Heart right ventricle (tissue), 16 donors: Measurements from ENCODE around the gene MAOA. TPM values are rescaled to one million over a fixed set of nuclear protein-coding genes. Genes with fewer than 3 reads are reported as not detected.

Experiments
- ATAC-seq, 8 donors: fragments of 200-7000 bp; cut with Tn5 transposase; one replicate each; pipeline ENCODE4 v1.9.1; 2020; ENCODE audit warnings: mild to moderate bottlenecking in 8 of 8, moderate library complexity in 8 of 8, moderate number of reproducible peaks in 1 of 8
- DNase-seq, 2 donors: peaks; one replicate each; pipeline ENCODE4 v3.0.0-alpha.2; 2020
- H3K27ac ChIP-seq, 10 donors: fragments of 200-600 bp; sonication (generic) in 2 of 10; one replicate each; pipeline versions ENCODE4 v1.5.0 to v1.8.0; 2020 to 2022; ENCODE audit warnings: mild to moderate bottlenecking in 3 of 10
- H3K27me3 ChIP-seq, 7 donors: fragments of 200-600 bp; one replicate each; pipeline ENCODE4 v1.8.0; 2021 to 2022; ENCODE audit warnings: mild to moderate bottlenecking in 2 of 7
- H3K36me3 ChIP-seq, 9 donors: fragments of 200-600 bp; sonication (generic) in 1 of 9; one replicate each; pipeline versions ENCODE4 v1.5.0 to v1.8.0; 2020 to 2022; ENCODE audit warnings: mild to moderate bottlenecking in 2 of 9
- H3K4me1 ChIP-seq, 9 donors: fragments of 200-600 bp; sonication (generic) in 1 of 9; one replicate each; pipeline versions ENCODE4 v1.5.0 to v1.8.0; 2020 to 2022; ENCODE audit warnings: mild to moderate bottlenecking in 4 of 9
- H3K4me3 ChIP-seq, 10 donors: fragments of 200-600 bp; sonication (generic) in 2 of 10; one replicate each; pipeline versions ENCODE4 v1.5.0 to v1.8.0; 2020 to 2022; ENCODE audit warnings: mild to moderate bottlenecking in 7 of 10, moderate library complexity in 2 of 10
- H3K9me3 ChIP-seq, 11 donors: fragments of 200-600 bp in 10 of 11; sonication (generic) in 2 of 11; one replicate each; pipeline versions ENCODE4 v1.5.0 to v1.8.0; 2013 to 2022; ENCODE audit warnings: mild to moderate bottlenecking in 2 of 11, control low read depth in 1 of 11, moderate library complexity in 1 of 11
- WGBS, 2 donors: extraction: QIAGEN DNeasy Blood & Tissue Kit; methylation state at CpG; one replicate each; pipeline ENCODE4 v1.1.7; 2013; ENCODE audit warnings: inconsistent platforms in 1 of 2; 5-methylcytosine and 5-hydroxymethylcytosine counted together
- intact Hi-C, 10 donors: fragments of 100-400 bp; cut with DNase I; formaldehyde crosslinking; loops; one replicate each; pipeline versions ENCODE4 v1.11.1 to v1.14.2; 2022
- polyA plus RNA-seq, 2 donors: library from polyadenylated mRNA; stranded (reverse); fragments of 200-250 nt; gene quantifications; one replicate each; pipeline ENCODE4 v1.2.3, GENCODE V29; 2013
- total RNA-seq, 10 donors: library from RNA; stranded (reverse); fragmentation: NEBNext Ultra II Directional in 3 of 10; extraction: Animal tissue kit (Norgen Biotek cat#: 25700) in 3 of 10; gene quantifications; one replicate each; pipeline versions ENCODE4 v1.2.1 to v1.2.4, GENCODE V29; 2021 to 2023
- TF ChIP-seq, protein P1 (sequence below), 9 donors: fragments of 200-600 bp; sonication (generic) in 2 of 9; IDR thresholded peaks; one replicate each; pipeline versions ENCODE4 v1.5.0 to v1.8.0; 2021 to 2022; ENCODE audit warnings: antibody characterized with exemption in 9 of 9, mild to moderate bottlenecking in 5 of 9, moderate library complexity in 1 of 9
- donor health status: Arrhythmogenic right ventricular cardiomyopathy.
- donor health status: ischemic (EF 13 %, LVEDD 7.1; RV severe dilation, severe dysfunction).
- donor health status: healthy with polysubstance abuse.
- donor health status: DM: no; HTN: yes; CAD: no.
- donor health status: DM: no; HTN: no; CAD: no.
- donor health status: ischemic (EF 25% LVEDD 6.9; RV normal size, moderate dysfunction).
- donor health status: ischemic (EF 25% LVEDD 5.7; RV mildly dilated, moderate dysfunction).
- donor health status: healthy.
- donor health status: DM: yes; HTN: yes; CAD: no.
- donor health status: Ischemic cardiomyopathy.
- donor health status: ischemic (EF 35%, LVEDD 5.7; RV mildly dilated, moderate dysfunction).
- donor health status: nonischemic (EF 11% LVEDD 7.7; RV severe dilation, severe dysfunction).
- donor health status: DM: yes; HTN: yes; CAD: no.
- donor health status: PGD.
- donor health status: ischemic (EF 29% LVEDD 5.4; RV normal size, mild dysfunction).
- donor health status: nonischemic (EF 23%, LVEDD 6.1; RV moderate dilation, normal function).

MAOA gene
- total and polyA plus RNA-seq, 12 donors = 25.7 to 152 (median 87.8) TPM

DNA sequence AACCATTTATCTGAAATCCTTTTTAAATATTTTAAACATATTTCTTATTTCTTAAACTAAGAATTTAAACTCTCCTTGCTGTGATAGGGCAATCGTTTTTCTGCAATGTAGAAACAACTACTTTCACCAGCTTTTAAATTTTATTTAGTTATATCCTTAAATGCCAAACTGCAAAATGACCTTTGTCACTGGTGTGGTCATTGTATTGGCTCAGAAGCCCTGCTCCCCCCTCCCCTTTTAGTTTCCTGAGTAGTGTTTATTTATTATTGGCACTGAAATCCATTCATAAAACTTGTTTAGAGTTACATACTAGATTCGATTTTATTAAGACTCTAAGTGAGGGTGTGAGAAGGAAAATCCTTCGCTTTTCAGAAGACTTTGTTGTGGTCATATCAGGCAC, 23.0 kb downstream of the MAOA start:
- Histone ChIP-seq H3K27me3 (peaks cover 0 to 26% (median 0%) of the 10 kb centered on the region in 7 donors), H3K9me3 (no peaks in the 10 kb centered on the region), H3K4me1 (peaks cover 0 to 25% (median 3%) of the 10 kb centered on the region in 9 donors), H3K27ac (no peak overlapping the region), H3K36me3 (no peaks in the 10 kb centered on the region), H3K4me3 (no peak overlapping the region)
- no peak for DNase-seq
- 79 to 83% methylated on average over 3 of the region's 3 CpGs for WGBS, 2 donors
- intact Hi-C loops = no loop called here
- ATAC-seq = no peak
- TF ChIP-seq, protein P1, sequence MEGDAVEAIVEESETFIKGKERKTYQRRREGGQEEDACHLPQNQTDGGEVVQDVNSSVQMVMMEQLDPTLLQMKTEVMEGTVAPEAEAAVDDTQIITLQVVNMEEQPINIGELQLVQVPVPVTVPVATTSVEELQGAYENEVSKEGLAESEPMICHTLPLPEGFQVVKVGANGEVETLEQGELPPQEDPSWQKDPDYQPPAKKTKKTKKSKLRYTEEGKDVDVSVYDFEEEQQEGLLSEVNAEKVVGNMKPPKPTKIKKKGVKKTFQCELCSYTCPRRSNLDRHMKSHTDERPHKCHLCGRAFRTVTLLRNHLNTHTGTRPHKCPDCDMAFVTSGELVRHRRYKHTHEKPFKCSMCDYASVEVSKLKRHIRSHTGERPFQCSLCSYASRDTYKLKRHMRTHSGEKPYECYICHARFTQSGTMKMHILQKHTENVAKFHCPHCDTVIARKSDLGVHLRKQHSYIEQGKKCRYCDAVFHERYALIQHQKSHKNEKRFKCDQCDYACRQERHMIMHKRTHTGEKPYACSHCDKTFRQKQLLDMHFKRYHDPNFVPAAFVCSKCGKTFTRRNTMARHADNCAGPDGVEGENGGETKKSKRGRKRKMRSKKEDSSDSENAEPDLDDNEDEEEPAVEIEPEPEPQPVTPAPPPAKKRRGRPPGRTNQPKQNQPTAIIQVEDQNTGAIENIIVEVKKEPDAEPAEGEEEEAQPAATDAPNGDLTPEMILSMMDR (IDR thresholded peaks at IDR 0.05) = no peak

DNA sequence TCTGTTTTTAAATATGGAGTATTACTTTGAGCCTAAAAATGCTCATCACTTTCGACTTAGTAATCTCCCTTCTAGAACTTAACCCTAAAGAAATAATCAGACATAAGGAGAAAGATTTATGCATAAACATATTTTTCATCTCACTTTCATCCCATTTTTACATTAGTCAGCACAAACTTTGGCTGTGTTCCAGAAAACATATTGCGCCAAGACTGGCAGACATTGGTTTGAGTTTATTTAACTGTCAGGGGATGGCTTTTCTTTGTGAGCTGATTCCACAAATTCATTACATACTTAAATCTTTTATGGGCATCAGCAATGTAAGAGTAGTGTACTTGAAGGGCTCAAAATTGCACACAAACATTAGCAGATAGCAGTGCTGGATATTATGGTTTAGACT, 23.7 kb downstream of the MAOA start:
- Histone ChIP-seq H3K36me3 (no peaks in the 10 kb centered on the region), H3K27ac (no peak overlapping the region), H3K4me3 (no peak overlapping the region), H3K9me3 (no peaks in the 10 kb centered on the region), H3K4me1 (peaks cover 0 to 25% (median 3%) of the 10 kb centered on the region in 9 donors), H3K27me3 (peaks cover 0 to 26% (median 0%) of the 10 kb centered on the region in 7 donors)
- DNase-seq (no peak), ATAC-seq (no peak)
- 76 to 78% methylated on average over 2 of the region's 2 CpGs for WGBS, 2 donors
- intact Hi-C loops = no loop called here
- TF ChIP-seq, protein P1 (IDR thresholded peaks at IDR 0.05) = no peak

DNA sequence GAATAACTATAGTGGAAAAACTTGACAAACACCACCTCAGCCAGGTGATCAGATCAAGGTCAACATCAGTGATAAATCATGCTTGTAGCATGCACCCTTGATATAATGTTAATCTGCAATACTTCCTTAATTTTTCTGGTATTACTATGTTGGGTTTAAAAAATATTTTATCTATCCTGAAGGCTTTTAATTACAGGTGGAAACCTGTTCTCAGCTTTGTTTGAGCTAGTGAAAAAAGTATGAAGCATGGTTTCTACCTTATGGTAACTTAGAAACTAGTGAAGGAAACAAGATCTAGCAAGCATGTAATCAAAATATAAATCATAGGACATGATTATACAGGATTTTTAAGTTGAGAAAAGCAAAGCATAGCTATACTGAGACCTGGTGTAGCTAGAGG, 26.6 kb downstream of the MAOA start:
- Histone ChIP-seq H3K9me3 (no peaks in the 10 kb centered on the region), H3K36me3 (no peaks in the 10 kb centered on the region), H3K4me3 (no peak overlapping the region), H3K27me3 (peaks cover 0 to 20% (median 0%) of the 10 kb centered on the region in 7 donors), H3K27ac (no peak overlapping the region), H3K4me1 (peaks cover 0 to 16% (median 0%) of the 10 kb centered on the region in 9 donors)
- ATAC-seq (no peak), DNase-seq (no peak)
- TF ChIP-seq, protein P1 (IDR thresholded peaks at IDR 0.05) = no peak
- intact Hi-C loops = no loop called here

DNA sequence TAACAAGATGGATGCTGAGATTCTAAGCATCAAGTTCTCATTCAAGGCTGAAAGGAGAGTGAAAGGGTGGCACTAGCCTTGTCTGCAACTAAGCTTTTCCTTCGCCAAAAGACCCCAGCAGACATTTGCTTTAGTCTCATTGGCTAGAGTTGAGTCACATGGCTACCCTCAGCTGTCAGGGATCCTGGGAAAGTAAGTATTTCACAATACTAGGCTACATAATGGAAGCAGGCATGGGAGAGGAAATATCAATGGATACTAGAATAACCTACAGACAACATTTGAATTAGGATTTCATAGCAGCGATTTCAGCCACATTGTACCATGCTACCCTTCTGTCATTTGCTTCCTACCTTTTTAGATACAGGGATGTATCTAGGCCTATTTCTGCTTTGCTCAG, 29.1 kb downstream of the MAOA start:
- WGBS, 2 donors = 96 to 100% methylated on average over 2 of the region's 2 CpGs
- no peak overlapping the region for H3K4me3 ChIP-seq
- intact Hi-C loops = no loop called here

More for the DNA sequence above, 29.1 kb downstream of the MAOA start:
- no peaks in the 10 kb centered on the region for H3K4me1 ChIP-seq
- H3K27me3 ChIP-seq = peaks cover 0 to 22% (median 0%) of the 10 kb centered on the region in 7 donors
- no peak overlapping the region for H3K27ac ChIP-seq
- no peak for ATAC-seq
- H3K9me3 ChIP-seq = no peaks in the 10 kb centered on the region
- TF ChIP-seq, protein P1 (IDR thresholded peaks at IDR 0.05) = no peak
- no peaks in the 10 kb centered on the region for H3K36me3 ChIP-seq
- DNase-seq = no peak
